ENCODE data around the gene TXNRD2. TPM values are rescaled to one million over a fixed set of nuclear protein-coding genes. Genes with fewer than 3 reads are reported as not detected.

Gene TXNRD2
- total RNA-seq: 10 to 100 TPM; 22.3 to 29.5 TPM

DNA sequence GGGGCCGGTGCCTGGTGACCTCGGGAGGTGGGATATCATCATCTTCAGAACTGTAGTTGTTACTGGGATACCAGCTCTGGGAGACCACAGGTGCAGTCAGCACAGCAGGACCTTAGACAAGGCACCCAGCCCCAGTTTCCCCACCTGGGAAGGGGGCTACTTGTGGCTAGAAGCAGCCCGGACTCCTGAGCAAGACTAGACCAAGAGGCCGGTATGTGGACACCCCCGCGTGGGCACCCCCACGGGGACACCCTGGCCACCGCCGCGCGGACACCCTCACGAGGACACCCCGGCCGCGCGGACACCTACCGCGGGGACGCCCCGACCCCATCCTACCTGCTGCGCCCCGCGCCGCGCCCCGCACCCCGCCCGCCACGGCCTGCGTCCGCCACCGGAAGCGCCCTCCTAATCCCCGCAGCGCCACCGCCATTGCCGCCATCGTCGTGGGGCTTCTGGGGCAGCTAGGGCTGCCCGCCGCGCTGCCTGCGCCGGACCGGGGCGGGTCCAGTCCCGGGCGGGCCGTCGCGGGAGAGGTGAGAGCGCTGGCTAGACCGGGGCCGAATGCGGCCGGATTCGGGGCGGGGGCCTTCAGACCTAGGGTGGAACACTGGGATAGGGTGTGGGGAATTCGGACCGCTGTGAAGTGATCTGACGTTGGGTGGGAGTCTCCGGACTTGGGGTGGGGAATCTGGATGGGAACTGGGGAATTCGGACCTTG lies at the start of gene TXNRD2, which contains the start of gene COMT:
Gene TXNRD2, minus strand, starts transcription at position 454 of the 718 bp plus-strand sequence. Its CDS starts 15 bp downstream, at position 439.
Gene COMT, plus strand, starts transcription at position 408 of the 718 bp plus-strand sequence. CDS start 20,755 bp downstream, outside the sequence.
- Histone ChIP-seq H3K4me3 (peak within 1 kb of the TSS; percentile 74), H3K27me3 (no peaks in the 10 kb centered on the region), H3K4me1 (no peaks in the 10 kb centered on the region), H3K9ac (ENCODE audit: low read depth in 2 of 2, low read length in 2 of 2) (peak within 1 kb of the TSS; percentile 90 to 98), H3K27ac (peak within 1 kb of the TSS; percentile 81), H3K36me3 (no peaks in the 10 kb centered on the region), H3K9me3 (no peaks in the 10 kb centered on the region)
- TF ChIP-seq CTCF (IDR thresholded peaks at IDR 0.05): no peak
- peak; percentile 74 for DNase-seq
- intact Hi-C loops (cut with DNase I): no loop called here

- no peak for DNase-seq
Observed at GRCh38 chr22:19991395-19991644, 49.7 kb upstream of the TXNRD2 start.

DNA sequence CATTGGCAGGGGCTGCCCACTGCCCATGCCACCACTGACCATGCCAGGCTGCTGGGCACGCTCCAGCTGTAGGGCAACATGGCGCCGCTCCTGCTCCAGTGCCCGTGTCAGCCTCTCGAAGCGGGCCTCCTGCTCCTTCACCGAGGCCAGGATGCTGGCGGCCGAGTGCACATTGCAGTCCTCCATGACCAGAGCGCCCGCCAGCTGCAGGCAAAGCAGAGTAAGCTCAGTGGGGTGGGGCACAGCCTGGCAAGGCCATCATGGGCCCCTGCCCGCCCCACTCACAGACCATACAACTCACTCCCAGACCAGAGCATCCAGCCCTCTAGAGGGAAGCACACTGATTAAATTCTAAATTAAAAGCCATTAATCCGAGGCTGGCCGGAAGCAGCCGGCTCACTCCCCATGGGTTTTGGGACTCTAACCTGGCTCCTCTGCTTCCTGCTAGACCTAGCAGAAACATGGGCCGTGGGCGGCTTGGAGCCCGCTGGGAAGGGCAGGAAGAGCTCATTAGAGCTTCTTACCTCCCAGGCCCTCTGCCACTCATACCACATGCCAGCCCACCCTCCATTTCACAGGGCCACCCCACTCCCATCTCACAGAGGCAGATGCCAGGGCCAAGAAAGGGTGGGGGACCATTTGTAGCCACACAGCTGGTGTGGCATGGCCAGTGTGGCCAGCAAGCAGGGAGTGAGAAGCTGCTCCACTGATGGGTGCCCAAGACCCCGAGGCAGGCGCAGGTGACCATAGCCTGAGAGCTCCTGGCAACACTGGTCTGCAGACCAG lies 49.2 kb upstream of the TXNRD2 start:
- no peaks in the 10 kb centered on the region for H3K27me3 ChIP-seq
- no peak overlapping the region for H3K9ac ChIP-seq (ENCODE audit: low read depth in 2 of 2, low read length in 2 of 2)
- peaks cover 9% of the 10 kb centered on the region for H3K4me1 ChIP-seq
- H3K9me3 ChIP-seq: no peaks in the 10 kb centered on the region
- H3K4me3 ChIP-seq: no peak overlapping the region
- H3K36me3 ChIP-seq: no peaks in the 10 kb centered on the region
- H3K27ac ChIP-seq: no peak overlapping the region
- TF ChIP-seq CTCF (IDR thresholded peaks at IDR 0.05): no peak
- DNase-seq: no peak
- intact Hi-C loops (cut with DNase I): no loop called here

More at GRCh38 chr22:19991395-19991644, 49.7 kb upstream of the TXNRD2 start:
- Histone ChIP-seq H3K4me3 (no peak overlapping the region), H3K27me3 (no peaks in the 10 kb centered on the region), H3K9me3 (no peaks in the 10 kb centered on the region), H3K36me3 (no peaks in the 10 kb centered on the region), H3K4me1 (peaks cover 4% of the 10 kb centered on the region), H3K27ac (no peak overlapping the region), H3K9ac (ENCODE audit: low read depth in 2 of 2, low read length in 2 of 2) (no peak overlapping the region)
- TF ChIP-seq CTCF (IDR thresholded peaks at IDR 0.05): no peak
- intact Hi-C loops (cut with DNase I): no loop called here

- Histone ChIP-seq H3K4me1 (peaks cover 9% of the 10 kb centered on the region), H3K27ac (no peak overlapping the region), H3K36me3 (no peaks in the 10 kb centered on the region), H3K27me3 (no peaks in the 10 kb centered on the region), H3K9ac (ENCODE audit: low read depth in 2 of 2, low read length in 2 of 2) (no peak overlapping the region), H3K4me3 (no peak overlapping the region), H3K9me3 (no peaks in the 10 kb centered on the region)
- TF ChIP-seq CTCF (IDR thresholded peaks at IDR 0.05): no peak
- intact Hi-C loops (cut with DNase I): no loop called here
- no peak for DNase-seq
Observed at GRCh38 chr22:19990188-19990587, 48.6 kb upstream of the TXNRD2 start.

GRCh38 chr22:19989725-19990067 lies 48.1 kb upstream of the TXNRD2 start:
- Histone ChIP-seq H3K27ac (no peak overlapping the region), H3K36me3 (no peaks in the 10 kb centered on the region), H3K4me3 (no peak overlapping the region), H3K9ac (ENCODE audit: low read depth in 2 of 2, low read length in 2 of 2) (no peak overlapping the region), H3K27me3 (no peaks in the 10 kb centered on the region), H3K4me1 (peaks cover 9% of the 10 kb centered on the region), H3K9me3 (no peaks in the 10 kb centered on the region)
- no peak for TF ChIP-seq CTCF (IDR thresholded peaks at IDR 0.05)
- intact Hi-C loops (cut with DNase I): no loop called here
- DNase-seq: no peak
